Measurements from ENCODE around the gene PNPLA5. TPM values are rescaled to one million over a fixed set of nuclear protein-coding genes. Genes with fewer than 3 reads are reported as not detected.

The PNPLA5 gene
- total RNA-seq, 1 experiment from 2014 or later, result not detected

DNA sequence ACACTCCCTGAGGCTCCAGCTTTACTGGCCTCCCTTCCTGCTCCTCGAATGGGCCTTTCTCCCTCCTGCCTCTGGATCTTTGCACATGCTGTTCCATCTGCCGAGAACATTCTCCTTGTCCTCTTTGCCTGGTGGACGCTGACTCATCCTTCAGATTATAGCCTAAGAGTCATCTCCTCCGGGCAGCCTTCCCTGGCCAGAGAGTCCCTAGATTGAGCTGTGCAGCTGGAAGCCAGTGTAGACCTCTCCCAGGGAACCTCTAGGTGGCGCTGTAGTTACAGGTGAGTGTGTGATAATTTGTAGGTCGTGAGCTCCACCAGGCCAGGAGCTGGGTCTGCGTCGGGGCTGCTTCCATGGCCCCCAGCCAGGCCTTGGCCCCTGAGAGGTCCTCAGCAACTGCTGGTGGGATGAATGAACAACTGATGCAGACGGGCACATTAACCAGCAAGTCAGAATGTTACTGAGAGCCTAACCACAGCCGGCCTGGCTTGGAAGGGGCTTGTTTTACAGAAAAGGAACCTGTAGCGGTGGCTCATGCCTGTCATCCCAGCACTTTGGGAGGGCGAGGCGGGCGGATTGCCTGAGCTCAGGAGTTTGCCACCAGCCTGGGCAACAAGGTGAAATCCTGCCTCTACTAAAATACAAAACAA is 8.7 kb downstream of the PNPLA5 start:
- CTCF ChIA-PET, result interaction anchor here (0.7 to 1.4 kb wide), 4 partner anchors 22 to 483 kb away, joined by 3 to 13 read pairs (median 4); partner anchors contain the start of gene EFCAB6
- Histone ChIP-seq H3K4me3 (ENCODE audit: low read depth in 2 of 2, low read length in 2 of 2) (no peak overlapping the region), H3K36me3 (ENCODE audit: control insufficient read depth, insufficient read depth, low read length) (no peaks in the 10 kb centered on the region), H3K4me1 (ENCODE audit: control insufficient read depth, insufficient read depth, low read length) (no peaks in the 10 kb centered on the region), H3K27me3 (ENCODE audit: control insufficient read depth, insufficient read depth, low read length) (no peaks in the 10 kb centered on the region), H3K9me3 (ENCODE audit: control insufficient read depth, insufficient read depth, low read depth, low read length) (no peaks in the 10 kb centered on the region), H3K27ac (ENCODE audit: low read length) (no peak overlapping the region)
- peak; percentile 84 for ATAC-seq
- TF ChIP-seq, protein P1, sequence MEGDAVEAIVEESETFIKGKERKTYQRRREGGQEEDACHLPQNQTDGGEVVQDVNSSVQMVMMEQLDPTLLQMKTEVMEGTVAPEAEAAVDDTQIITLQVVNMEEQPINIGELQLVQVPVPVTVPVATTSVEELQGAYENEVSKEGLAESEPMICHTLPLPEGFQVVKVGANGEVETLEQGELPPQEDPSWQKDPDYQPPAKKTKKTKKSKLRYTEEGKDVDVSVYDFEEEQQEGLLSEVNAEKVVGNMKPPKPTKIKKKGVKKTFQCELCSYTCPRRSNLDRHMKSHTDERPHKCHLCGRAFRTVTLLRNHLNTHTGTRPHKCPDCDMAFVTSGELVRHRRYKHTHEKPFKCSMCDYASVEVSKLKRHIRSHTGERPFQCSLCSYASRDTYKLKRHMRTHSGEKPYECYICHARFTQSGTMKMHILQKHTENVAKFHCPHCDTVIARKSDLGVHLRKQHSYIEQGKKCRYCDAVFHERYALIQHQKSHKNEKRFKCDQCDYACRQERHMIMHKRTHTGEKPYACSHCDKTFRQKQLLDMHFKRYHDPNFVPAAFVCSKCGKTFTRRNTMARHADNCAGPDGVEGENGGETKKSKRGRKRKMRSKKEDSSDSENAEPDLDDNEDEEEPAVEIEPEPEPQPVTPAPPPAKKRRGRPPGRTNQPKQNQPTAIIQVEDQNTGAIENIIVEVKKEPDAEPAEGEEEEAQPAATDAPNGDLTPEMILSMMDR (IDR thresholded peaks at IDR 0.05), result peak; percentile 85
- no peak for TF ChIP-seq TCF7L2 (IDR thresholded peaks at IDR 0.05; ENCODE audit: low read depth, low read length)
- no TSS peak for BruUV-seq (replicated peaks)
- in situ Hi-C loops (cut with HindIII; ENCODE audit: low pct_unique_long_range_greater_than_20kb, low sequenced_read_pairs), result no loop called here
- POLR2A ChIA-PET, result interaction anchor here (0.6 kb wide), 1 partner anchor 26 kb away, joined by 6 read pairs; no protein-coding TSS in a partner anchor
- peak; percentile 41 for DNase-seq (ENCODE audit: low read depth, low spot score)
- intact Hi-C loops (cut with micrococcal nuclease; ENCODE audit: unreplicated experiment), result no loop called here

GRCh38 chr22:43882122-43882767 is 9.6 kb downstream of the PNPLA5 start:
- Histone ChIP-seq H3K27ac (ENCODE audit: low read length) (no peak overlapping the region), H3K36me3 (ENCODE audit: control insufficient read depth, insufficient read depth, low read length) (no peaks in the 10 kb centered on the region), H3K27me3 (ENCODE audit: control insufficient read depth, insufficient read depth, low read length) (no peaks in the 10 kb centered on the region), H3K4me3 (ENCODE audit: low read depth in 2 of 2, low read length in 2 of 2) (no peak overlapping the region), H3K9me3 (ENCODE audit: control insufficient read depth, insufficient read depth, low read depth, low read length) (no peaks in the 10 kb centered on the region), H3K4me1 (ENCODE audit: control insufficient read depth, insufficient read depth, low read length) (no peaks in the 10 kb centered on the region)
- in situ Hi-C loops (cut with HindIII; ENCODE audit: low pct_unique_long_range_greater_than_20kb, low sequenced_read_pairs) (no loop called here), intact Hi-C loops (cut with micrococcal nuclease; ENCODE audit: unreplicated experiment) (no loop called here)
- ATAC-seq, result no peak
- BruUV-seq (replicated peaks), result no TSS peak
- TF ChIP-seq, protein P1 (IDR thresholded peaks at IDR 0.05), result no peak
- TF ChIP-seq REST (IDR thresholded peaks at IDR 0.05; ENCODE audit: insufficient read depth in 1 of 2, low read depth in 2 of 2, low read length in 1 of 2), result no peak
- no peak for TF ChIP-seq TCF7L2 (IDR thresholded peaks at IDR 0.05; ENCODE audit: low read depth, low read length)
- no peak for TF ChIP-seq SIN3A (IDR thresholded peaks at IDR 0.05; ENCODE audit: borderline replicate concordance, insufficient read depth, low read depth, low read length)
- no peak for TF ChIP-seq POLR2AphosphoS5 (IDR thresholded peaks at IDR 0.05; ENCODE audit: low read depth, low read length)
- ChIA-PET CTCF (interaction anchor here (1.0 to 1.4 kb wide), 2 partner anchors 23 to 70 kb away, joined by 3 to 6 read pairs; partner anchors contain the start of gene EFCAB6), POLR2A (no interaction called here)
- DNase-seq (ENCODE audit: low read depth, low spot score), result no peak

Measured in Panc1 (cell line).